ENCODE results near the gene GNB5. TPM values are rescaled to one million over a fixed set of nuclear protein-coding genes. Genes with fewer than 3 reads are reported as not detected.

GNB5 gene
- total RNA-seq, 2 donors from 2014 or later = 6.0 to 7.9 TPM

GRCh38 chr15:52207191-52207590 lies 16.0 kb upstream of the GNB5 start:
- H3K27ac ChIP-seq = no peak overlapping the region
- DNase-seq = no peak
- no peak overlapping the region for H3K4me3 ChIP-seq
- H3K9me3 ChIP-seq = no peaks in the 10 kb centered on the region
- no peaks in the 10 kb centered on the region for H3K27me3 ChIP-seq
- intact Hi-C loops (cut with DNase I) = no loop called here
- no peak for TF ChIP-seq CTCF (IDR thresholded peaks at IDR 0.05)
- peaks cover 6% of the 10 kb centered on the region for H3K36me3 ChIP-seq
- H3K9ac ChIP-seq (ENCODE audit: low read depth in 2 of 2, low read length in 2 of 2) = no peak overlapping the region
- H3K4me1 ChIP-seq = no peaks in the 10 kb centered on the region

GRCh38 chr15:52206446-52206845 lies 15.3 kb upstream of the GNB5 start:
- no peak overlapping the region for H3K4me3 ChIP-seq
- no peaks in the 10 kb centered on the region for H3K4me1 ChIP-seq
- H3K9me3 ChIP-seq = no peaks in the 10 kb centered on the region
- no peak overlapping the region for H3K27ac ChIP-seq
- DNase-seq = no peak
- peaks cover 6% of the 10 kb centered on the region for H3K36me3 ChIP-seq
- intact Hi-C loops (cut with DNase I) = no loop called here
- H3K27me3 ChIP-seq = no peaks in the 10 kb centered on the region
- TF ChIP-seq CTCF (IDR thresholded peaks at IDR 0.05) = no peak
- H3K9ac ChIP-seq (ENCODE audit: low read depth in 2 of 2, low read length in 2 of 2) = no peak overlapping the region

GRCh38 chr15:52204657-52205056 lies 13.5 kb upstream of the GNB5 start:
- H3K9ac ChIP-seq (ENCODE audit: low read depth in 2 of 2, low read length in 2 of 2) = no peak overlapping the region

GRCh38 chr15:52200831-52201365 lies 9.7 kb upstream of the GNB5 start:
- no peak for TF ChIP-seq CTCF (IDR thresholded peaks at IDR 0.05)
- H3K4me3 ChIP-seq = no peak overlapping the region
- no peak overlapping the region for H3K27ac ChIP-seq
- H3K27me3 ChIP-seq = no peaks in the 10 kb centered on the region
- no peaks in the 10 kb centered on the region for H3K9me3 ChIP-seq
- H3K4me1 ChIP-seq = no peaks in the 10 kb centered on the region
- H3K9ac ChIP-seq (ENCODE audit: low read depth in 2 of 2, low read length in 2 of 2) = no peak overlapping the region
- H3K36me3 ChIP-seq = peaks cover 6% of the 10 kb centered on the region
- intact Hi-C loops (cut with DNase I) = no loop called here
- DNase-seq = no peak

More at GRCh38 chr15:52204657-52205056, 13.5 kb upstream of the GNB5 start:
- H3K4me3 ChIP-seq = no peak overlapping the region
- H3K4me1 ChIP-seq = no peaks in the 10 kb centered on the region
- intact Hi-C loops (cut with DNase I) = no loop called here
- no peaks in the 10 kb centered on the region for H3K27me3 ChIP-seq
- TF ChIP-seq CTCF (IDR thresholded peaks at IDR 0.05) = no peak
- no peak overlapping the region for H3K27ac ChIP-seq
- DNase-seq = no peak
- H3K9me3 ChIP-seq = no peaks in the 10 kb centered on the region
- H3K36me3 ChIP-seq = peaks cover 6% of the 10 kb centered on the region

GRCh38 chr15:52199271-52199670 lies 8.1 kb upstream of the GNB5 start:
- no peak overlapping the region for H3K4me3 ChIP-seq
- DNase-seq = no peak
- no peaks in the 10 kb centered on the region for H3K36me3 ChIP-seq
- no peak for TF ChIP-seq CTCF (IDR thresholded peaks at IDR 0.05)
- no peak overlapping the region for H3K9ac ChIP-seq (ENCODE audit: low read depth in 2 of 2, low read length in 2 of 2)
- H3K4me1 ChIP-seq = no peaks in the 10 kb centered on the region
- no peaks in the 10 kb centered on the region for H3K9me3 ChIP-seq
- H3K27ac ChIP-seq = no peak overlapping the region
- intact Hi-C loops (cut with DNase I) = no loop called here
- H3K27me3 ChIP-seq = no peaks in the 10 kb centered on the region

Measured in colonic mucosa (tissue), 4 donors.